ENCODE data around the gene GALNT16. TPM values are rescaled to one million over a fixed set of nuclear protein-coding genes. Genes with fewer than 3 reads are reported as not detected.

GALNT16 gene
- total RNA-seq, 1 donor from 2014 or later, result 6.2 TPM

DNA sequence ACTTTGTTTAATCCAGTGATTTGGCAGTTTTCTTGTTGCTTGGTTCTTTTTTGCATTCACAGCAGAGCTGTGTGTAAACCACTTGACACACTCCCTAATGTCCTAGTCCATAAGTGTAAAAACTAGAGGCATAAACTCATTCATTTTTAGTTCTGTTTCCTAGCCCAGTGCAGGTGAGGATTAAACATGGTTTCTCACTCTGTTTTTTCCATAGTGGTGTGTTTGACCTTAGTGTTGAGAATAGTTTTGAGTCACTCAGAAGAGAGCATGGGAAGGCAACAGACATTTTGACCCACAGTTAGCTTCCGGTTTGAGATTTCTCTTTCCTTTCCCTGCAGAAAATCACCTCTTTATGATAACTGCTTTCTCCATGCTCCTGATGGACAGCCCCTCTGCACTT, 24.2 kb upstream of the GALNT16 start:
- H3K36me3 Mint-ChIP-seq (ENCODE audit: low read depth, unreplicated experiment), result peaks cover 27% of the 10 kb centered on the region

DNA sequence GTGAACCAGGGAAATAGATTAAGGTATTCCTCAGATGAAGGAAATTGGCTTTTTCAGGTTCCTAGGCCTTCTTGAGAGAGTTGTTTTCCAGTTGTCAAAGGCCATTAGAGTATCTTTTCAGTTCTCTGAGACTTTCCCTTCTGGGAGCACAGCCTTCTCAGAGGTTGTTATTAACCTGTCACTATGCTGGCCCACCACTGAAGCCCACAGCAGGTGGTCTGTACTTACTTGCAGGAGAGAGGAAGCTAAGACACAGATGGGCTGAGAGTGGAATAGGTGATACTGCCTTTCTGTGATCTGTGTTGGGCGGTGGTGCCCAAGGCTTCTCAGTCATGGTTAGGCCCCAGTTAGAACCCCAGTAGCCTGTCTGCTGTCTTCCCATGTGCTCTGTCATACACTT, 22.8 kb upstream of the GALNT16 start:
- peaks cover 26% of the 10 kb centered on the region for H3K36me3 Mint-ChIP-seq (ENCODE audit: low read depth, unreplicated experiment)

More for the DNA sequence above, 24.2 kb upstream of the GALNT16 start:
- no peak overlapping the region for H3K27ac ChIP-seq (ENCODE audit: low read depth, low read length)
- H4K20me1 ChIP-seq (ENCODE audit: insufficient read depth, low read length), result no peaks in the 10 kb centered on the region
- Mint-ChIP-seq H3K27me3 (ENCODE audit: low read depth, unreplicated experiment) (no peaks in the 10 kb centered on the region), H3K4me1 (ENCODE audit: low read depth, unreplicated experiment) (peaks cover 6% of the 10 kb centered on the region), H3K4me3 (ENCODE audit: unreplicated experiment) (no peak overlapping the region), H3K27ac (ENCODE audit: unreplicated experiment) (no peak overlapping the region), H3K9me3 (ENCODE audit: unreplicated experiment) (no peaks in the 10 kb centered on the region)
- H3K9ac ChIP-seq (ENCODE audit: low read length), result no peak overlapping the region
- TF ChIP-seq EZH2 (IDR thresholded peaks at IDR 0.05; ENCODE audit: insufficient read depth, low read length), result no peak
- TF ChIP-seq, protein P1, sequence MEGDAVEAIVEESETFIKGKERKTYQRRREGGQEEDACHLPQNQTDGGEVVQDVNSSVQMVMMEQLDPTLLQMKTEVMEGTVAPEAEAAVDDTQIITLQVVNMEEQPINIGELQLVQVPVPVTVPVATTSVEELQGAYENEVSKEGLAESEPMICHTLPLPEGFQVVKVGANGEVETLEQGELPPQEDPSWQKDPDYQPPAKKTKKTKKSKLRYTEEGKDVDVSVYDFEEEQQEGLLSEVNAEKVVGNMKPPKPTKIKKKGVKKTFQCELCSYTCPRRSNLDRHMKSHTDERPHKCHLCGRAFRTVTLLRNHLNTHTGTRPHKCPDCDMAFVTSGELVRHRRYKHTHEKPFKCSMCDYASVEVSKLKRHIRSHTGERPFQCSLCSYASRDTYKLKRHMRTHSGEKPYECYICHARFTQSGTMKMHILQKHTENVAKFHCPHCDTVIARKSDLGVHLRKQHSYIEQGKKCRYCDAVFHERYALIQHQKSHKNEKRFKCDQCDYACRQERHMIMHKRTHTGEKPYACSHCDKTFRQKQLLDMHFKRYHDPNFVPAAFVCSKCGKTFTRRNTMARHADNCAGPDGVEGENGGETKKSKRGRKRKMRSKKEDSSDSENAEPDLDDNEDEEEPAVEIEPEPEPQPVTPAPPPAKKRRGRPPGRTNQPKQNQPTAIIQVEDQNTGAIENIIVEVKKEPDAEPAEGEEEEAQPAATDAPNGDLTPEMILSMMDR (IDR thresholded peaks at IDR 0.05; ENCODE audit: insufficient read depth, low read depth, low read length), result no peak
- no peak for DNase-seq (ENCODE audit: low read depth)
- H2AFZ ChIP-seq (ENCODE audit: low read depth, low read length), result no peak overlapping the region
- H3K27me3 ChIP-seq (ENCODE audit: insufficient read depth, low read length), result no peaks in the 10 kb centered on the region
- H3K4me2 ChIP-seq (ENCODE audit: low read length), result no peak overlapping the region
- H3K36me3 ChIP-seq (ENCODE audit: insufficient read depth, low read length), result peaks cover 7% of the 10 kb centered on the region
- H3K9me3 ChIP-seq (ENCODE audit: insufficient read depth, low read depth, low read length), result no peaks in the 10 kb centered on the region
- H3K4me3 ChIP-seq (ENCODE audit: insufficient read depth, low read depth, low read length), result no peak overlapping the region
- H3K79me2 ChIP-seq (ENCODE audit: insufficient read depth, low read length), result no peaks in the 10 kb centered on the region
- FAIRE-seq, result no peak
- no peaks in the 10 kb centered on the region for H3K4me1 ChIP-seq (ENCODE audit: insufficient read depth, low read length)

GRCh38 chr14:69237584-69237983, 22.4 kb upstream of the GALNT16 start:
- DNase-seq (ENCODE audit: low read depth), result no peak
- Histone ChIP-seq H3K9me3 (ENCODE audit: insufficient read depth, low read depth, low read length) (no peaks in the 10 kb centered on the region), H4K20me1 (ENCODE audit: insufficient read depth, low read length) (no peaks in the 10 kb centered on the region), H3K4me1 (ENCODE audit: insufficient read depth, low read length) (no peaks in the 10 kb centered on the region), H3K27ac (ENCODE audit: low read depth, low read length) (no peak overlapping the region), H3K4me2 (ENCODE audit: low read length) (no peak overlapping the region), H3K36me3 (ENCODE audit: insufficient read depth, low read length) (peaks cover 4% of the 10 kb centered on the region), H3K4me3 (ENCODE audit: insufficient read depth, low read depth, low read length) (no peak overlapping the region), H2AFZ (ENCODE audit: low read depth, low read length) (no peak overlapping the region), H3K79me2 (ENCODE audit: insufficient read depth, low read length) (no peaks in the 10 kb centered on the region), H3K27me3 (ENCODE audit: insufficient read depth, low read length) (no peaks in the 10 kb centered on the region), H3K9ac (ENCODE audit: low read length) (no peak overlapping the region)
- no peaks in the 10 kb centered on the region for H3K9me3 Mint-ChIP-seq (ENCODE audit: unreplicated experiment)
- H3K4me1 Mint-ChIP-seq (ENCODE audit: low read depth, unreplicated experiment), result peaks cover 11% of the 10 kb centered on the region
- no peak for TF ChIP-seq EZH2 (IDR thresholded peaks at IDR 0.05; ENCODE audit: insufficient read depth, low read length)
- TF ChIP-seq, protein P1 (IDR thresholded peaks at IDR 0.05; ENCODE audit: insufficient read depth, low read depth, low read length), result no peak
- no peak overlapping the region for H3K27ac Mint-ChIP-seq (ENCODE audit: unreplicated experiment)
- no peaks in the 10 kb centered on the region for H3K27me3 Mint-ChIP-seq (ENCODE audit: low read depth, unreplicated experiment)
- no peak overlapping the region for H3K4me3 Mint-ChIP-seq (ENCODE audit: unreplicated experiment)
- no peak for FAIRE-seq
- H3K36me3 Mint-ChIP-seq (ENCODE audit: low read depth, unreplicated experiment), result peaks cover 26% of the 10 kb centered on the region

More for the DNA sequence above, 22.8 kb upstream of the GALNT16 start:
- H3K9me3 ChIP-seq (ENCODE audit: insufficient read depth, low read depth, low read length), result no peaks in the 10 kb centered on the region
- H3K27ac ChIP-seq (ENCODE audit: low read depth, low read length), result no peak overlapping the region
- no peak overlapping the region for H3K9ac ChIP-seq (ENCODE audit: low read length)
- H3K4me2 ChIP-seq (ENCODE audit: low read length), result no peak overlapping the region
- no peaks in the 10 kb centered on the region for H3K27me3 ChIP-seq (ENCODE audit: insufficient read depth, low read length)
- H3K9me3 Mint-ChIP-seq (ENCODE audit: unreplicated experiment), result no peaks in the 10 kb centered on the region
- no peak overlapping the region for H3K27ac Mint-ChIP-seq (ENCODE audit: unreplicated experiment)
- H3K4me1 ChIP-seq (ENCODE audit: insufficient read depth, low read length), result no peaks in the 10 kb centered on the region
- TF ChIP-seq EZH2 (IDR thresholded peaks at IDR 0.05; ENCODE audit: insufficient read depth, low read length), result no peak
- TF ChIP-seq, protein P1 (IDR thresholded peaks at IDR 0.05; ENCODE audit: insufficient read depth, low read depth, low read length), result no peak
- H3K27me3 Mint-ChIP-seq (ENCODE audit: low read depth, unreplicated experiment), result no peaks in the 10 kb centered on the region
- H2AFZ ChIP-seq (ENCODE audit: low read depth, low read length), result no peak overlapping the region
- H3K36me3 ChIP-seq (ENCODE audit: insufficient read depth, low read length), result peaks cover 4% of the 10 kb centered on the region
- H3K4me1 Mint-ChIP-seq (ENCODE audit: low read depth, unreplicated experiment), result peaks cover 10% of the 10 kb centered on the region
- H3K4me3 ChIP-seq (ENCODE audit: insufficient read depth, low read depth, low read length), result no peak overlapping the region
- DNase-seq (ENCODE audit: low read depth), result no peak
- H3K4me3 Mint-ChIP-seq (ENCODE audit: unreplicated experiment), result no peak overlapping the region
- FAIRE-seq, result no peak
- no peaks in the 10 kb centered on the region for H3K79me2 ChIP-seq (ENCODE audit: insufficient read depth, low read length)
- H4K20me1 ChIP-seq (ENCODE audit: insufficient read depth, low read length), result no peaks in the 10 kb centered on the region

All from astrocyte (in vitro differentiated cells and primary cell).